SK-N-SH treated with all-trans-retinoic acid at 6 μM for 48 hours (cell line): ENCODE results near the gene FGGY.

Experiments
- ARNTL ChIP-seq: fragments of 450-650 bp; formaldehyde crosslinking; IDR thresholded peaks from 2 replicates; pipeline ENCODE4 v1.5.0; 2020; ENCODE audit warnings: low read depth, mild to moderate bottlenecking, moderate library complexity, borderline replicate concordance
- BACH2 ChIP-seq: fragments of 250-450 bp; sonication (Bioruptor Pico); IDR thresholded peaks from 2 replicates; pipeline ENCODE4 v1.9.0; 2021; ENCODE audit warnings: mild to moderate bottlenecking, borderline replicate concordance
- CREB5 ChIP-seq: fragments of 250-450 bp; sonication (Bioruptor Pico); IDR thresholded peaks from 2 replicates; pipeline ENCODE4 v1.5.1; 2020; ENCODE audit warnings: low read depth, mild to moderate bottlenecking, moderate library complexity
- CSDC2 ChIP-seq: fragments of 250-450 bp; sonication (Bioruptor Pico); IDR thresholded peaks from 2 replicates; pipeline ENCODE4 v1.5.0; 2020; ENCODE audit warnings: mild to moderate bottlenecking, moderate library complexity
- ESRRG ChIP-seq: fragments of 250-450 bp; sonication (Bioruptor Pico); IDR thresholded peaks from 2 replicates; pipeline ENCODE4 v1.6.1; 2021; ENCODE audit warnings: mild to moderate bottlenecking
- OSR1 ChIP-seq: fragments of 250-450 bp; sonication (Bioruptor Pico); IDR thresholded peaks from 2 replicates; pipeline ENCODE4 v1.8.0; 2022; ENCODE audit warnings: moderate library complexity, mild to moderate bottlenecking, inconsistent platforms
- ZC3H10 ChIP-seq: fragments of 250-450 bp; sonication (Bioruptor Pico); IDR thresholded peaks from 2 replicates; pipeline ENCODE4 v1.5.1; 2021; ENCODE audit warnings: mild to moderate bottlenecking, moderate library complexity
- ZFP3 ChIP-seq: fragments of 250-450 bp; sonication (Bioruptor Pico); IDR thresholded peaks from 2 replicates; pipeline ENCODE4 v1.5.0; 2020; ENCODE audit warnings: mild to moderate bottlenecking, moderate library complexity
- ZFP30 ChIP-seq: fragments of 450-650 bp; formaldehyde crosslinking; IDR thresholded peaks from 2 replicates; pipeline ENCODE4 v1.5.0; 2022; ENCODE audit warnings: mild to moderate bottlenecking, moderate library complexity
- ZNF565 ChIP-seq: fragments of 450-650 bp; formaldehyde crosslinking; conservative IDR thresholded peaks from 2 replicates; pipeline ENCODE4 v1.5.0; 2020; ENCODE audit warnings: low read depth, mild to moderate bottlenecking, moderate library complexity
- ZNF70 ChIP-seq: fragments of 450-650 bp; formaldehyde crosslinking; IDR thresholded peaks from 2 replicates; pipeline ENCODE4 v1.5.0; 2020; ENCODE audit warnings: mild to moderate bottlenecking, moderate library complexity
- TF ChIP-seq, protein P1 (sequence below): fragments of 250-450 bp; sonication (Bioruptor Pico); IDR thresholded peaks from 2 replicates; pipeline ENCODE4 v1.8.0; 2020; ENCODE audit warnings: mild to moderate bottlenecking, moderate library complexity, borderline replicate concordance
- TF ChIP-seq, protein P2 (sequence below): fragments of 250-450 bp; sonication (Bioruptor Pico); IDR thresholded peaks from 2 replicates; pipeline ENCODE4 v1.5.1; 2021; ENCODE audit warnings: mild to moderate bottlenecking, moderate library complexity
- TF ChIP-seq, protein P3 (sequence below): fragments of 250-450 bp; sonication (Bioruptor Pico); IDR thresholded peaks from 2 replicates; pipeline ENCODE4 v1.5.0; 2020; ENCODE audit warnings: mild to moderate bottlenecking, moderate library complexity

DNA sequence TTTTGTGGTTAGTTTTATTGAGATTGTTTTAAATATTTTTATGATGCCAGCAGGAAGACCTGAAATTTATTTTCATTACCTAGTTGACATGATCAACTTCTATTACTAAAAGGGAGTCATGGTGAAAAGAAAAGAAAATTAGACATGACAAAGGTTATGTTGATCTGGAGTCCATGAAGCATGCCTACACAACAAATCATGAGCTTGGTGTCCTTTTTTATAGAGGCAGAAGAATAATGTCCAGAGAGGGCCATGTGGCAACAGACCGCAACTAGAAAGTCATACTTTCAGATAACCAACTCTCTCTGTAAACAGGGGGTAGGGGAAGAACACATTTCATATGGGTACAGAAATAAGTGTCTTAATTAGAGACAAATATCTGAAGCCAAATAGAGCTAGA lies 342.4 kb downstream of the FGGY start:
- TF ChIP-seq ZC3H10 (CRISPR knock-in tag) (no peak), ZFP30 (CRISPR knock-in tag) (no peak), OSR1 (CRISPR knock-in tag) (no peak), ZFP3 (CRISPR knock-in tag) (no peak), CSDC2 (CRISPR knock-in tag) (no peak), ARNTL (no peak), ZNF565 (CRISPR knock-in tag) (no peak), BACH2 (no peak), ESRRG (CRISPR knock-in tag) (no peak), CREB5 (CRISPR knock-in tag) (no peak), ZNF70 (CRISPR knock-in tag) (no peak)
- TF ChIP-seq, protein P1, sequence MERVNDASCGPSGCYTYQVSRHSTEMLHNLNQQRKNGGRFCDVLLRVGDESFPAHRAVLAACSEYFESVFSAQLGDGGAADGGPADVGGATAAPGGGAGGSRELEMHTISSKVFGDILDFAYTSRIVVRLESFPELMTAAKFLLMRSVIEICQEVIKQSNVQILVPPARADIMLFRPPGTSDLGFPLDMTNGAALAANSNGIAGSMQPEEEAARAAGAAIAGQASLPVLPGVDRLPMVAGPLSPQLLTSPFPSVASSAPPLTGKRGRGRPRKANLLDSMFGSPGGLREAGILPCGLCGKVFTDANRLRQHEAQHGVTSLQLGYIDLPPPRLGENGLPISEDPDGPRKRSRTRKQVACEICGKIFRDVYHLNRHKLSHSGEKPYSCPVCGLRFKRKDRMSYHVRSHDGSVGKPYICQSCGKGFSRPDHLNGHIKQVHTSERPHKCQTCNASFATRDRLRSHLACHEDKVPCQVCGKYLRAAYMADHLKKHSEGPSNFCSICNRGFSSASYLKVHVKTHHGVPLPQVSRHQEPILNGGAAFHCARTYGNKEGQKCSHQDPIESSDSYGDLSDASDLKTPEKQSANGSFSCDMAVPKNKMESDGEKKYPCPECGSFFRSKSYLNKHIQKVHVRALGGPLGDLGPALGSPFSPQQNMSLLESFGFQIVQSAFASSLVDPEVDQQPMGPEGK: no peak
- TF ChIP-seq, protein P2, sequence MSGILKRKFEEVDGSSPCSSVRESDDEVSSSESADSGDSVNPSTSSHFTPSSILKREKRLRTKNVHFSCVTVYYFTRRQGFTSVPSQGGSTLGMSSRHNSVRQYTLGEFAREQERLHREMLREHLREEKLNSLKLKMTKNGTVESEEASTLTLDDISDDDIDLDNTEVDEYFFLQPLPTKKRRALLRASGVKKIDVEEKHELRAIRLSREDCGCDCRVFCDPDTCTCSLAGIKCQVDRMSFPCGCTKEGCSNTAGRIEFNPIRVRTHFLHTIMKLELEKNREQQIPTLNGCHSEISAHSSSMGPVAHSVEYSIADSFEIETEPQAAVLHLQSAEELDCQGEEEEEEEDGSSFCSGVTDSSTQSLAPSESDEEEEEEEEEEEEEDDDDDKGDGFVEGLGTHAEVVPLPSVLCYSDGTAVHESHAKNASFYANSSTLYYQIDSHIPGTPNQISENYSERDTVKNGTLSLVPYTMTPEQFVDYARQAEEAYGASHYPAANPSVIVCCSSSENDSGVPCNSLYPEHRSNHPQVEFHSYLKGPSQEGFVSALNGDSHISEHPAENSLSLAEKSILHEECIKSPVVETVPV (CRISPR knock-in tag): no peak
- TF ChIP-seq, protein P3, sequence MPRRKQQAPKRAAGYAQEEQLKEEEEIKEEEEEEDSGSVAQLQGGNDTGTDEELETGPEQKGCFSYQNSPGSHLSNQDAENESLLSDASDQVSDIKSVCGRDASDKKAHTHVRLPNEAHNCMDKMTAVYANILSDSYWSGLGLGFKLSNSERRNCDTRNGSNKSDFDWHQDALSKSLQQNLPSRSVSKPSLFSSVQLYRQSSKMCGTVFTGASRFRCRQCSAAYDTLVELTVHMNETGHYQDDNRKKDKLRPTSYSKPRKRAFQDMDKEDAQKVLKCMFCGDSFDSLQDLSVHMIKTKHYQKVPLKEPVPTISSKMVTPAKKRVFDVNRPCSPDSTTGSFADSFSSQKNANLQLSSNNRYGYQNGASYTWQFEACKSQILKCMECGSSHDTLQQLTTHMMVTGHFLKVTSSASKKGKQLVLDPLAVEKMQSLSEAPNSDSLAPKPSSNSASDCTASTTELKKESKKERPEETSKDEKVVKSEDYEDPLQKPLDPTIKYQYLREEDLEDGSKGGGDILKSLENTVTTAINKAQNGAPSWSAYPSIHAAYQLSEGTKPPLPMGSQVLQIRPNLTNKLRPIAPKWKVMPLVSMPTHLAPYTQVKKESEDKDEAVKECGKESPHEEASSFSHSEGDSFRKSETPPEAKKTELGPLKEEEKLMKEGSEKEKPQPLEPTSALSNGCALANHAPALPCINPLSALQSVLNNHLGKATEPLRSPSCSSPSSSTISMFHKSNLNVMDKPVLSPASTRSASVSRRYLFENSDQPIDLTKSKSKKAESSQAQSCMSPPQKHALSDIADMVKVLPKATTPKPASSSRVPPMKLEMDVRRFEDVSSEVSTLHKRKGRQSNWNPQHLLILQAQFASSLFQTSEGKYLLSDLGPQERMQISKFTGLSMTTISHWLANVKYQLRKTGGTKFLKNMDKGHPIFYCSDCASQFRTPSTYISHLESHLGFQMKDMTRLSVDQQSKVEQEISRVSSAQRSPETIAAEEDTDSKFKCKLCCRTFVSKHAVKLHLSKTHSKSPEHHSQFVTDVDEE (CRISPR knock-in tag): no peak
